Measurements from ENCODE around the gene MADD.

The MADD gene

DNA sequence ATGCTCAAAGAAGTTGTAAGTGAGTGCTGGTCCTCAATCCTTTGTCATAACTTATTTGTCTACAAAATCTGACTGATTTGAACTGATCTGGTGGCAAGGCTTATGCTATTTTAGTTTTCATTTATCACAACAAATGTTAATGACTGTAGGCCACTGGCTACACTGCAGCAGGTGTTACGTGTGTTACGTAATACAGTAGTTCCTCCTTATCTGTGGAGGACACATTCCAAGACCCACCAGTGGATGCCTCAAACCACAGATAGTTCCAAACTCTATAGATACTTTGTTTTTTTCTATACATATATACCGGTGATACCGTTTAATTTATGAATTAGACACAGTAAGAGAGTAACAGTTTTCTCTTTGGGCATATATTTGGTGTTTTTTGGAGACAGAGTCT, 7.0 kb downstream of the MADD start:
- Mint-ChIP-seq H3K27me3 (ENCODE audit: low read depth) (no peaks in the 10 kb centered on the region), H3K4me3 (no peak overlapping the region), H3K4me1 (ENCODE audit: low read depth) (peaks cover 18% of the 10 kb centered on the region), H3K27ac (no peak overlapping the region), H3K36me3 (ENCODE audit: low read depth) (peaks cover 41% of the 10 kb centered on the region), H3K9me3 (no peaks in the 10 kb centered on the region)

DNA sequence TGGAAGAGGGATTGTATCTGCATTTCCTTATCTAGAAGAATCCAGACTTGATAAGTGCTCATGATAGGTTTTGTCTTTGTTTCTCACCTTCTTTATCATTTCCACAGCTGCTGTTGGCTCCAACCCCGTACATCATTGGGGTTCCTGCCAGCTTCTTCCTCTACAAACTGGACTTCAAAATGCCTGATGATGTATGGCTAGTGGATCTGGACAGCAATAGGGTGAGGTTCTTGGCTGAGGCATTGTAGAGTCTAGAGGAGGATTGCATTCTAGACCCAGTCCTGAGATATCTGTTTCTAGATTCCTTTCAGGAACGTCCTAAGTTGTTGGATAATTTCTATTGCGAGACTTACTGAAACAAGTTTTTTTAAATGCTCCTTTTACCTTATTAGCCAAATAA, 8.1 kb downstream of the MADD start:
- H3K27me3 Mint-ChIP-seq (ENCODE audit: low read depth): no peaks in the 10 kb centered on the region
- peaks cover 49% of the 10 kb centered on the region for H3K36me3 Mint-ChIP-seq (ENCODE audit: low read depth)

DNA sequence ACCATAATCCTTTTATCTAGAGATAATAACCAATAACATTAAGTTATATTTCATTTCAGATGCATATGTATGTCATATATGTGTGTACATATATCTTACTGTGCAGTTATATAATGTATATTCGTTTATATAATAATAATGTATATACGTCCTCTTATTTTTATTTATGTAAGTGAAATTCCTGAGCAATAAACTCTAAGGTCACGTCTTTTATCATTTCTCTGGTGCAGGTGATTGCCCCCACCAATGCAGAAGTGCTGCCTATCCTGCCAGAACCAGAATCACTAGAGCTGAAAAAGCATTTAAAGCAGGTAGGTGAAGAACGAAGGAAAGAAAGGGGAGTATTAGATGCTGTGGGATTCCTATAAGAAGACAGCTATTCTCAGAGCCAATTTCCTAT, 8.8 kb downstream of the MADD start:
- no peaks in the 10 kb centered on the region for H3K27me3 Mint-ChIP-seq (ENCODE audit: low read depth)
- peaks cover 8% of the 10 kb centered on the region for H3K4me1 Mint-ChIP-seq (ENCODE audit: low read depth)
- no peak overlapping the region for H3K4me3 Mint-ChIP-seq
- H3K36me3 Mint-ChIP-seq (ENCODE audit: low read depth): peaks cover 51% of the 10 kb centered on the region
- H3K9me3 Mint-ChIP-seq: no peaks in the 10 kb centered on the region
- H3K27ac Mint-ChIP-seq: no peak overlapping the region

More for the DNA sequence above, 8.1 kb downstream of the MADD start:
- Mint-ChIP-seq H3K27ac (no peak overlapping the region), H3K9me3 (no peaks in the 10 kb centered on the region), H3K4me3 (no peak overlapping the region), H3K4me1 (ENCODE audit: low read depth) (peaks cover 8% of the 10 kb centered on the region)

DNA sequence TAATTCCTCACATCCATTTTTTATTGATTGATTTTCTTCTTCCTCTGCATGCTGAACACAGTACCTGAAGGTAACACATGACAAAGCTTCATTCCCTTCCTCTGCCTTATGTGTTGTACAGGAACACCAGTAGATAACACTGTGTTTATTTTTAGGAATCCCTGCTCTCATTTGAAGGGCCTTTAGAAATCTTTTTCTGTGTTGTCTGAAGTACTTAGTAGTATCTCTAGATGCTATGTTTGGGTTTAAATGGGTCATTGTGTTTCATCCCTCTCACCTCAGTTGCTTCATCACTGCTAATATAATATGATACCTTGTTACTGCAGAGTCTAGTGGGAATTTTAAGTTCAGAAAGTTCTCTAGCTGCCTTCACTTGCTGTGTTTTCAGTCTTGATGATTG, 10.2 kb downstream of the MADD start:
- no peak overlapping the region for H3K4me3 Mint-ChIP-seq
- peaks cover 3% of the 10 kb centered on the region for H3K4me1 Mint-ChIP-seq (ENCODE audit: low read depth)
- H3K27ac Mint-ChIP-seq: no peak overlapping the region

DNA sequence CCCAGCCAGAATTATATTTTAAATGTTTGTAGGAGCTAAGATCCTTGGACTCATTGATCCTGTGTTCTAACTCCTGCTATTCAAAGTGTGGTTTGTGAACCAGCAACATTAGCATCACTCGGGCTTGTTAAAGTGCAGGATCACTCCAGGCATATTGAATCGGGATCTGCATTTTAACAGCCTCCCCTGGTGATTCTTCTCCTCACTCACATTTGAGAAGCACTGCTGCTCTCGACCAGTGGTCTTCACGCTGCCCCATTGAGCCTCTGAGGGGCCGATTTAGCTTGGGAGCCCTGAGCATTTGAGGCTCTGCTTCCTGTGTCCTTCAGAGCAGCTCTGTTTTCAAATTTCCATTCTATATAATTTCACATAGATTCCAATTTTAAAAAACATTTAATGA, 10.9 kb downstream of the MADD start:
- no peak overlapping the region for H3K4me3 Mint-ChIP-seq
- no peaks in the 10 kb centered on the region for H3K27me3 Mint-ChIP-seq (ENCODE audit: low read depth)
- H3K27ac Mint-ChIP-seq: no peak overlapping the region
- H3K9me3 Mint-ChIP-seq: no peaks in the 10 kb centered on the region
- peaks cover 55% of the 10 kb centered on the region for H3K36me3 Mint-ChIP-seq (ENCODE audit: low read depth)
- H3K4me1 Mint-ChIP-seq (ENCODE audit: low read depth): peaks cover 3% of the 10 kb centered on the region

More for the DNA sequence above, 10.2 kb downstream of the MADD start:
- no peaks in the 10 kb centered on the region for H3K9me3 Mint-ChIP-seq
- no peaks in the 10 kb centered on the region for H3K27me3 Mint-ChIP-seq (ENCODE audit: low read depth)
- H3K36me3 Mint-ChIP-seq (ENCODE audit: low read depth): peaks cover 53% of the 10 kb centered on the region

DNA sequence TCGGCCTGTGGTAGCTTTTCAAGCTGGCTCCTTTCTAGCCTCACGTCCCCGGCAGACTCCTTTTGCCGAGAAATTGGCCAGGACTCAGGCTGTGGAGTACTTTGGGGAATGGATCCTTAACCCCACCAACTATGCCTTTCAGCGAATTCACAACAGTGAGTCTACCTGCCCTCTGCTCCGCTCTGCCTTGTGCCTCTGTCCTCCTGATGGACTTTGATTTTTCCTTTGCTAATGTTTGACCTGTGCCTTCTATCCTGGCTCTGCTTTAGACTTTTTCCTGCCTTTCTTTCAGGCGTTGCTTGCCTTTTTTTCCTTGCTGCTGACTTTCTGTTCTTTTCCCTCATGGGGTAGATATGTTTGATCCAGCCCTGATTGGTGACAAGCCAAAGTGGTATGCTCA, 12.5 kb downstream of the MADD start:
- Mint-ChIP-seq H3K4me3 (no peak overlapping the region), H3K9me3 (no peaks in the 10 kb centered on the region), H3K27ac (no peak overlapping the region), H3K27me3 (ENCODE audit: low read depth) (no peaks in the 10 kb centered on the region), H3K36me3 (ENCODE audit: low read depth) (peaks cover 52% of the 10 kb centered on the region), H3K4me1 (ENCODE audit: low read depth) (peaks cover 1% of the 10 kb centered on the region)

DNA sequence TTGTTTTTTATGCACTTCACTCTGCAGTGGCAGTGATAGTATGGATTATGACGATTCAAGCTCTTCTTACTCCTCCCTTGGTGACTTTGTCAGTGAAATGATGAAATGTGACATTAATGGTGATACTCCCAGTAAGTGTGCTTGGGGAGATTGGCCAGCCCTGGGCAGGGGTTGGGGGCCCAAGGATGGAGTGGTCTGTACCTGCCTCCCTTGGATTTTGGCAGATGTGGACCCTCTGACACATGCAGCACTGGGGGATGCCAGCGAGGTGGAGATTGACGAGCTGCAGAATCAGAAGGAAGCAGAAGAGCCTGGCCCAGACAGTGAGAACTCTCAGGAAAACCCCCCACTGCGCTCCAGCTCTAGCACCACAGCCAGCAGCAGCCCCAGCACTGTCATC, 14.2 kb downstream of the MADD start:
- Mint-ChIP-seq H3K27ac (no peak overlapping the region), H3K4me3 (no peak overlapping the region), H3K27me3 (ENCODE audit: low read depth) (no peaks in the 10 kb centered on the region), H3K4me1 (ENCODE audit: low read depth) (no peaks in the 10 kb centered on the region), H3K36me3 (ENCODE audit: low read depth) (peaks cover 56% of the 10 kb centered on the region), H3K9me3 (no peaks in the 10 kb centered on the region)

DNA sequence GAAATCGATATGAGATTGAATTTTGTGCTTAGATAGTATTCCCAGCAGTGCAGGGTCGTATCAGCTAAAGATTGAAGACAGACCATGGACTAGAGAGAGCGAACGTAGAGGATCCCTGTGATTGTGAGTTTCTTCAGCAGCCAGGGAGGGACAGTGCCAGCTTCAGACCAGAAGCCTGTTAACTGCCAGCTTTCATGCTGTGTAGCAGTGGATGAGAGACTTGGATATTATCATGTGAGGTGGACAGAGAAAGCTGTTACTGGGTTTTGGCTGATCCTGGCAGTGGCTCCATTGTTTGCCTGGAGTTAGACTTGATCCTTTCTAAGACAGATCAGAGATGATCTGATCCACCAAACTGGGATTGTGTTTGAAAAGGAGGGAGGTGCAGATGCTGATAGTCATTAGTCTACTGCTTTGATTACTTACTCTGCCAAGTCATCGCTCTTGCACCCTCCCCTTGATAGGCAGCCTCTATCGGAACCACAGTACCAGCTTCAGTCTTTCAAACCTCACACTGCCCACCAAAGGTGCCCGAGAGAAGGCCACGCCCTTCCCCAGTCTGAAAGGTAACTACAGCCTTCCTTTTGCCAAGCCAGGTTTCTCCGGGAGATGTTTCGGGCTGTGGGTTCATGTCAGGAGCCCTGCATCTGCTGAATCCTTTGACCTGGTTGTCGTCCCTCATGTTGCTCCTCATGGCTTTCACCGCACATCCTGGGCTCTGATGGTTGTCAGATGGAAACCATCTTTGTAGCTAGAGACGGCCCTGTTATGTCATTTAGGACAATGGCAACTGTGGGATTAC, 16.2 kb downstream of the MADD start:
- Mint-ChIP-seq H3K27ac (no peak overlapping the region), H3K9me3 (no peaks in the 10 kb centered on the region), H3K36me3 (ENCODE audit: low read depth) (peaks cover 66% of the 10 kb centered on the region), H3K4me3 (no peak overlapping the region), H3K27me3 (ENCODE audit: low read depth) (no peaks in the 10 kb centered on the region), H3K4me1 (ENCODE audit: low read depth) (no peaks in the 10 kb centered on the region)

DNA sequence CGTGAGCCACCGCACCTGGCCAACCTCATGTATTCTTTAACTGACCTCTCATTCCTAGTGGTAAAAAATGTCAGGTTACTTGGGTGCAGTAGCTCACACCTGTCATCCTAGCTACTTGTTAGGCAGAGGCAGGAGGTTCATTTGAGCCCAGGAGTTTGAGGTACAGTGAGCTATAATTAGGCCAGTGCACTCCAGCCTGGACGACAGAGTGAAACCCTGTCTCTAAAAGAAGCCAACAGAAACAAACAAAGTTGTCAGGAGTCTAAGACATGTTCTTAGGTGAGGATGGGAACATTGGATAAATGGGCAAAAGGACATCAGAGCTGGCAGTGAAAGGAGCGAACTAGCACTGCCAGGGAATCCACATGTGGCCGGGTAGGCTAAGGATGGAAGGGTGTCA, 18.1 kb downstream of the MADD start:
- peaks cover 72% of the 10 kb centered on the region for H3K36me3 Mint-ChIP-seq (ENCODE audit: low read depth)
- no peak overlapping the region for H3K4me3 Mint-ChIP-seq
- H3K27me3 Mint-ChIP-seq (ENCODE audit: low read depth): no peaks in the 10 kb centered on the region
- no peak overlapping the region for H3K27ac Mint-ChIP-seq
- no peaks in the 10 kb centered on the region for H3K9me3 Mint-ChIP-seq
- H3K4me1 Mint-ChIP-seq (ENCODE audit: low read depth): no peaks in the 10 kb centered on the region

DNA sequence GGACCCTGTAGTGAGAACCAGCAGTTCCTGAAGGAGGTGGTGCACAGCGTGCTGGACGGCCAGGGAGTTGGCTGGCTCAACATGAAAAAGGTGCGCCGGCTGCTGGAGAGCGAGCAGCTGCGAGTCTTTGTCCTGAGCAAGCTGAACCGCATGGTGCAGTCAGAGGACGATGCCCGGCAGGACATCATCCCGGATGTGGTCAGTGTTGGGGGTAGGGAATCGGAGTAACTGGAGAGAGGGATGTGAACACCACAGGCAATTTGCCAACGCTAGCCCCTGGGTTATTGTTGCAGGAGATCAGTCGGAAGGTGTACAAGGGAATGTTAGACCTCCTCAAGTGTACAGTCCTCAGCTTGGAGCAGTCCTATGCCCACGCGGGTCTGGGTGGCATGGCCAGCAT, 19.9 kb downstream of the MADD start:
- H3K4me3 Mint-ChIP-seq: no peak overlapping the region
- no peak overlapping the region for H3K27ac Mint-ChIP-seq
- H3K9me3 Mint-ChIP-seq: no peaks in the 10 kb centered on the region
- H3K27me3 Mint-ChIP-seq (ENCODE audit: low read depth): no peaks in the 10 kb centered on the region
- no peaks in the 10 kb centered on the region for H3K4me1 Mint-ChIP-seq (ENCODE audit: low read depth)
- peaks cover 59% of the 10 kb centered on the region for H3K36me3 Mint-ChIP-seq (ENCODE audit: low read depth)

DNA sequence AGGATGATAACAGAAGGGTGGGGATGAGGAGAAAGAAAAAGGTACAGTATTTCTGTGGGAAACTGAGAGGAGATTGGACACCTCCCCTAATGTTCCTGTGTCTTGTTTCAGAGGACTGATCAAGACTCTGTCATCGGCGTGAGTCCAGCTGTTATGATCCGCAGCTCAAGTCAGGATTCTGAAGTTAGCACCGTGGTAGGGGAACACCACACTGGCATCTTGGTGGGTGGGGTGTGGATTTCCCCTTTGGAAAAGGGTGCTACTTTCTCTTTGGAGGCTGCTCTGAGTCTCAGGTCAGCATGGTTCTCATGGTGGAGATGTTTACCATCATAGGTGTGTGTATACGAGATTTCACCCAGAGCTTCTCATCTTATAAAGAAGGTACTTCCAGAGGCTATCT, 25.5 kb downstream of the MADD start:
- Mint-ChIP-seq H3K9me3 (peaks cover 16% of the 10 kb centered on the region), H3K4me1 (ENCODE audit: low read depth) (no peaks in the 10 kb centered on the region), H3K36me3 (ENCODE audit: low read depth) (peaks cover 63% of the 10 kb centered on the region), H3K27ac (no peak overlapping the region), H3K4me3 (no peak overlapping the region), H3K27me3 (ENCODE audit: low read depth) (no peaks in the 10 kb centered on the region)

DNA sequence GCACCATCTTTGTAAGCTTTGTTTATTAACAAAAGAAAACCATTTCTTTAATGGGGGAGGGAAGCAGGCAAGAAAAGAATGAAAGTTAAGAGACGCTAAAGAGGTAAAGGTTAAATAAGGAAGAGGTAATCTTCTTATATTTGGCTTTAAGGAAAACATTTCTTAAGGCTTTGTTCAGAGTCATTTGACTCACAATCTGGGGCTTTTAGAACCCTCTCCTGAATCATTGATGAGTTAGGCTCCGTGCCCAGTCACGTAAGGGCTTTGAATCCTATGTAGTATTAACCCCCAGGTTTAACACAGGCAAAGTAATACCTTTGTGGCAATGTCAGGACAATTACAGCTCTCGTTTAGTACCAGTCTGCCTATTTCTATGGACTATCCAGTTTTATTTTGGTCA, 26.1 kb downstream of the MADD start:
- Mint-ChIP-seq H3K27ac (no peak overlapping the region), H3K4me3 (no peak overlapping the region), H3K4me1 (ENCODE audit: low read depth) (no peaks in the 10 kb centered on the region), H3K27me3 (ENCODE audit: low read depth) (no peaks in the 10 kb centered on the region), H3K36me3 (ENCODE audit: low read depth) (peaks cover 61% of the 10 kb centered on the region), H3K9me3 (peaks cover 16% of the 10 kb centered on the region)

DNA sequence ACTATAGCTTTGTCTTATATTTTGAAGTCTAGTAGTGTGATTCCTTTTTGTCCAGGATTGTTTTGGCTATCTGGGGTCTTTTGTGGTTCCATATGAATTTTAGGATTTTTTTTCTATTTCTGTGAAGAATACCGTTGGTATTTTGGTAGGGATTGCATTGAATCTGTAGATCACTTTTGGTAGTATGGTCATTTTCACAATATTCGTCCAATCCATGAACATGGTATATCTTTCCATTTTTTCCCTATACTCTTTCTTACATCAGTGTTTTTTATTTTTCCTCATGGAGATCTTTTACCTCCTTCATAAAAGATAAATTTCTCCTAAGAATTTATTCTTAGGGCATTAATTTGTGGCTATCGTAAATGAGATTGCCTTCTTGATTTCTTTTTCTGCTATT, 29.1 kb downstream of the MADD start:
- Mint-ChIP-seq H3K9me3 (peaks cover 32% of the 10 kb centered on the region), H3K27ac (no peak overlapping the region), H3K36me3 (ENCODE audit: low read depth) (peaks cover 71% of the 10 kb centered on the region), H3K4me1 (ENCODE audit: low read depth) (peaks cover 8% of the 10 kb centered on the region), H3K4me3 (no peak overlapping the region), H3K27me3 (ENCODE audit: low read depth) (no peaks in the 10 kb centered on the region)

DNA sequence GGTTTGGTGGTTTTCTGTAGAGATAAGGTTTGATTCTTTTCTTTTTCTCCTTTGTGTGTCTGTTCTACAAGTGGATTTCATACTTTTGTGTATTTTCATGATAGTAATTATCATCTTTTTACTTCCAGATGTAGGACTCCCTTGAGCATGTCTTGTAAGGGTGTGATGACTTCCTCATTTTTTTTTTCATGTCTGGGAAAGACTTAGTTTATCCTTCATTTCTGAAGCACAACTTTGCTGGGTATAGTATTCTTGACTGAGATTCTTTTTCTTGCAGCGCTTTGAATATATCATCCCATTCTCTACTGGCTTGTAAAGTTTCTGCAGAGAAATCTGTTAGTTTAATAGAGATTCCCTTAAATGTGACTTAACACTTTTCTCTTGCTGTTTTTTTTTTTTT, 32.9 kb downstream of the MADD start:
- no peak overlapping the region for H3K4me3 Mint-ChIP-seq
- peaks cover 32% of the 10 kb centered on the region for H3K9me3 Mint-ChIP-seq
- no peaks in the 10 kb centered on the region for H3K27me3 Mint-ChIP-seq (ENCODE audit: low read depth)
- no peak overlapping the region for H3K27ac Mint-ChIP-seq
- H3K4me1 Mint-ChIP-seq (ENCODE audit: low read depth): peaks cover 8% of the 10 kb centered on the region
- peaks cover 66% of the 10 kb centered on the region for H3K36me3 Mint-ChIP-seq (ENCODE audit: low read depth)

DNA sequence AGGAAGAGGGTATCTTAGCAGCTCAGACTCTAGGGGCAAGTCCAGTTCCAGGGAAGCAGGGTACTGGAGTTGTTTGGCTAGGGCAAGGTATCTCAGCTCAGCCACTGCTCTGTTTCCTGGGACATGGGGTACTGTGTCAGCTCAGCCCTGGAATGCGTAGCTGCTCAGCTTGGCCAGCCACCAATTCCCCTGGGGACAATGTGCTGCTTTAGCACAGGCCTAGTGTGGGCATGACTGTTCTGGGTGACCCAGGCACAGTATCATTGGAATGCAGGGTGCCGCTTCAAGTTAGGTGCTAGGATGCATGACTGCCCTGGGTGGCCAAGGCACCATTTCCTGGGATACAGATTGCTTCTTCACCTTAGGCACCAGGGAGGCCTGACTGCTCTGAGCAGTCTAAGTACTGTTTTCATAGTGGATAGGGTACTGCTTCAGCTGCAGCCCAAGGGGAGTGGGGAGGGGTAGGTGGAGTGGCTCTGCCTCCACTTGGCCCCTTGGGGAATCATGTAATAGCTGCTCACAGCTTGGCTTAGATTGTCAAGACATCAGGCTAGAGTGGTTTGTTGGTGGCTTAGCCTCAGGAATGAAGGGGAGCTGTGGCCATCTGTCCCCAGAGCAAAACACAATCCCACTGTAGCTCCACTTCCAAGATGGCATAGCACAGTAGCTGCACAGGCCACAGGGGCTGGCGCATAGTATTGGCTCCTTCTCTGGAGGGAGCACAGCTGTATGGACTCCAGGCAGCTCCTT, 36.0 kb downstream of the MADD start:
- Mint-ChIP-seq H3K27ac (no peak overlapping the region), H3K27me3 (ENCODE audit: low read depth) (no peaks in the 10 kb centered on the region), H3K36me3 (ENCODE audit: low read depth) (peaks cover 52% of the 10 kb centered on the region), H3K4me3 (no peak overlapping the region), H3K4me1 (ENCODE audit: low read depth) (peaks cover 8% of the 10 kb centered on the region), H3K9me3 (peaks cover 16% of the 10 kb centered on the region)

Measured in T-helper 1 cell treated with Interleukin-12 subunit alpha and Interleukin-12 subunit beta and Interleukin-4 antibody, amounts not matched to agents 30 μg/mL and 1 μg/mL, for 36 hours (primary cell).